Common myeloid progenitor, CD34-positive (primary cell): ENCODE data around the gene CFTR.
A peak's percentile ranks its signal among the peaks of the same experiment; 100 is the strongest.

Source experiments
- CTCF ChIA-PET: fragments of 350-600 bp; sonication (Branson Sonifier 250); formaldehyde crosslinking; loops from one replicate; lab custom pipeline; 2021; ENCODE audit warnings: antibody characterized with exemption; lab: Charles Lee
- POLR2A ChIA-PET: fragments of 350-600 bp; sonication (Branson Sonifier 250); formaldehyde crosslinking; loops from one replicate; lab custom pipeline; 2021; ENCODE audit warnings: antibody characterized with exemption; lab: Charles Lee
- DNase-seq, 3 donors: peaks; one replicate each; pipeline versions ENCODE4 v3.0.0 to v3.0.0-alpha.2; 2013
- H3K27ac ChIP-seq, 2 experiments: 1 replicate in 1 of 2; 2 replicates in 1 of 2; pipeline ENCODE4 v1.7.0; 2013; ENCODE audit warnings: inconsistent platforms in 2 of 2, low read length in 2 of 2, mild to moderate bottlenecking in 2 of 2, low read depth in 1 of 2, moderate library complexity in 1 of 2; ENCODE audit not compliant: severe bottlenecking in 2 of 2, insufficient read depth in 1 of 2, poor library complexity in 1 of 2
- H3K27me3 ChIP-seq, 5 experiments: replicated peaks in 2 of 5; 1 replicate in 3 of 5; 2 replicates in 2 of 5; pipeline versions ENCODE4 v1.6.1 to v1.7.0; 2013; ENCODE audit warnings: low read length in 4 of 5, mild to moderate bottlenecking in 2 of 5, moderate library complexity in 2 of 5, inconsistent platforms in 1 of 5; ENCODE audit not compliant: insufficient read depth in 5 of 5, control insufficient read depth in 4 of 5
- H3K36me3 ChIP-seq, 4 experiments: 1 replicate in 2 of 4; 2 replicates in 2 of 4; pipeline versions ENCODE4 v1.6.1 to v1.7.0; 2013; ENCODE audit warnings: low read length in 3 of 4, control low read depth in 1 of 4, mild to moderate bottlenecking in 1 of 4; ENCODE audit not compliant: control insufficient read depth in 4 of 4, insufficient read depth in 4 of 4
- H3K4me1 ChIP-seq, 4 experiments: 1 replicate in 3 of 4; 2 replicates in 1 of 4; pipeline versions ENCODE4 v1.6.1 to v1.7.1; 2013; ENCODE audit warnings: low read length in 3 of 4, mild to moderate bottlenecking in 3 of 4, control low read depth in 1 of 4, inconsistent platforms in 1 of 4, moderate library complexity in 1 of 4; ENCODE audit not compliant: control insufficient read depth in 4 of 4, insufficient read depth in 4 of 4; ENCODE audit errors: control extremely low read depth in 1 of 4
- H3K4me3 ChIP-seq, 7 experiments: 1 replicate in 4 of 7; 2 replicates in 3 of 7; pipeline versions ENCODE4 v1.5.1 to v1.7.0; 2013; ENCODE audit warnings: mild to moderate bottlenecking in 7 of 7, low read length in 6 of 7, moderate library complexity in 6 of 7, inconsistent platforms in 2 of 7, low read depth in 2 of 7, control low read depth in 1 of 7; ENCODE audit not compliant: insufficient read depth in 4 of 7, control insufficient read depth in 1 of 7; ENCODE audit errors: extremely low read depth in 1 of 7
- H3K9me3 ChIP-seq, 5 experiments: 1 replicate in 4 of 5; 2 replicates in 1 of 5; pipeline versions ENCODE4 v1.6.1 to v1.7.1; 2013; ENCODE audit warnings: low read length in 4 of 5, mild to moderate bottlenecking in 2 of 5, inconsistent platforms in 1 of 5, low read depth in 1 of 5, moderate library complexity in 1 of 5; ENCODE audit not compliant: control insufficient read depth in 4 of 5, insufficient read depth in 2 of 5; ENCODE audit errors: control extremely low read depth in 1 of 5
- WGBS: methylation state at CpG from one replicate; pipeline ENCODE4 v1.1.5; 2013; ENCODE audit not compliant: insufficient coverage; 5-methylcytosine and 5-hydroxymethylcytosine counted together

The CFTR gene

GRCh38 chr7:117478836-117479224, 995 bp upstream of the CFTR start:
- H3K36me3 ChIP-seq: no peaks in the 10 kb centered on the region
- no peaks in the 10 kb centered on the region for H3K9me3 ChIP-seq
- ChIA-PET POLR2A (no interaction called here), CTCF (no interaction called here)
- no peak overlapping the region for H3K4me3 ChIP-seq
- H3K27me3 ChIP-seq: peaks cover 14 to 67% (median 23%) of the 10 kb centered on the region in 5 experiments
- peaks cover 0 to 13% (median 7%) of the 10 kb centered on the region in 4 experiments for H3K4me1 ChIP-seq
- H3K27ac ChIP-seq: no peak overlapping the region
- no peak for DNase-seq
- 79% methylated on average over 10 of the region's 11 CpGs for WGBS

- Histone ChIP-seq H3K36me3 (no peaks in the 10 kb centered on the region), H3K4me1 (peaks cover 0 to 13% (median 7%) of the 10 kb centered on the region in 4 experiments), H3K27ac (no peak overlapping the region), H3K27me3 (peaks cover 14 to 64% (median 23%) of the 10 kb centered on the region in 5 experiments), H3K9me3 (no peaks in the 10 kb centered on the region), H3K4me3 (peak overlapping the region in 4 of 7 experiments; percentile 7 to 69 (median 47))
- DNase-seq: peak in 1 of 3 donors; percentile 3
- POLR2A ChIA-PET: no interaction called here
- 4% methylated on average over 9 of the region's 11 CpGs for WGBS
- CTCF ChIA-PET: no interaction called here
Observed at GRCh38 chr7:117480055-117480362, 184 bp downstream of the CFTR start.

GRCh38 chr7:117480978-117481377, 1.2 kb downstream of the CFTR start:
- Histone ChIP-seq H3K27ac (no peak overlapping the region), H3K4me1 (peaks cover 0 to 13% (median 7%) of the 10 kb centered on the region in 4 experiments), H3K27me3 (peaks cover 14 to 62% (median 23%) of the 10 kb centered on the region in 5 experiments), H3K36me3 (no peaks in the 10 kb centered on the region), H3K4me3 (no peak overlapping the region), H3K9me3 (no peaks in the 10 kb centered on the region)
- no CpG with 5 or more reads among the region's 2 CpGs for WGBS
- POLR2A ChIA-PET: no interaction called here
- no peak for DNase-seq
- CTCF ChIA-PET: no interaction called here

GRCh38 chr7:117485118-117485620, 5.3 kb downstream of the CFTR start:
- ChIA-PET POLR2A (no interaction called here), CTCF (interaction anchor here (1.4 to 1.5 kb wide), 2 partner anchors 10 to 266 kb away, joined by 3 to 4 read pairs; no protein-coding TSS in a partner anchor)
- DNase-seq: peak in 1 of 3 donors; percentile 28
- Histone ChIP-seq H3K36me3 (no peaks in the 10 kb centered on the region), H3K27ac (no peak overlapping the region), H3K4me1 (peaks cover 0 to 2% (median 0%) of the 10 kb centered on the region in 4 experiments), H3K9me3 (no peaks in the 10 kb centered on the region), H3K27me3 (peaks cover 2 to 27% (median 13%) of the 10 kb centered on the region in 5 experiments), H3K4me3 (no peak overlapping the region)
- WGBS: 0% methylated on average over 1 of the region's 2 CpGs

- no peaks in the 10 kb centered on the region for H3K9me3 ChIP-seq
- H3K27me3 ChIP-seq: no peaks in the 10 kb centered on the region
- no peak overlapping the region for H3K27ac ChIP-seq
- POLR2A ChIA-PET: no interaction called here
- no peak overlapping the region for H3K4me3 ChIP-seq
- H3K4me1 ChIP-seq: peaks cover 0 to 14% (median 0%) of the 10 kb centered on the region in 4 experiments
- CTCF ChIA-PET: no interaction called here
- no peaks in the 10 kb centered on the region for H3K36me3 ChIP-seq
- DNase-seq: no peak
- 100% methylated on average over 2 of the region's 3 CpGs for WGBS
Observed at GRCh38 chr7:117489016-117489415, 9.2 kb downstream of the CFTR start.

- H3K4me3 ChIP-seq: no peak overlapping the region
- H3K36me3 ChIP-seq: no peaks in the 10 kb centered on the region
- H3K9me3 ChIP-seq: no peaks in the 10 kb centered on the region
- no peak for DNase-seq
- H3K27ac ChIP-seq: no peak overlapping the region
- ChIA-PET POLR2A (no interaction called here), CTCF (no interaction called here)
- no CpG with 5 or more reads among the region's 2 CpGs for WGBS
- no peaks in the 10 kb centered on the region for H3K27me3 ChIP-seq
- peaks cover 0 to 14% (median 0%) of the 10 kb centered on the region in 4 experiments for H3K4me1 ChIP-seq
Observed at GRCh38 chr7:117489430-117489829, 9.6 kb downstream of the CFTR start.

GRCh38 chr7:117489911-117490310, 10.1 kb downstream of the CFTR start:
- Histone ChIP-seq H3K27me3 (no peaks in the 10 kb centered on the region), H3K27ac (no peak overlapping the region), H3K4me3 (no peak overlapping the region), H3K9me3 (no peaks in the 10 kb centered on the region), H3K4me1 (peaks cover 0 to 14% (median 0%) of the 10 kb centered on the region in 4 experiments), H3K36me3 (no peaks in the 10 kb centered on the region)
- ChIA-PET POLR2A (no interaction called here), CTCF (no interaction called here)
- WGBS: no CpG with 5 or more reads among the region's 1 CpG
- no peak for DNase-seq
